UCSD-AML1 (cell line): ENCODE data around the gene GLB1L2.

Experiments
- DNase-seq: peaks from one replicate; lab custom pipeline; 2025; ENCODE audit not compliant: unreplicated experiment; lab: John Stamatoyannopoulos, UW

The GLB1L2 gene

DNA sequence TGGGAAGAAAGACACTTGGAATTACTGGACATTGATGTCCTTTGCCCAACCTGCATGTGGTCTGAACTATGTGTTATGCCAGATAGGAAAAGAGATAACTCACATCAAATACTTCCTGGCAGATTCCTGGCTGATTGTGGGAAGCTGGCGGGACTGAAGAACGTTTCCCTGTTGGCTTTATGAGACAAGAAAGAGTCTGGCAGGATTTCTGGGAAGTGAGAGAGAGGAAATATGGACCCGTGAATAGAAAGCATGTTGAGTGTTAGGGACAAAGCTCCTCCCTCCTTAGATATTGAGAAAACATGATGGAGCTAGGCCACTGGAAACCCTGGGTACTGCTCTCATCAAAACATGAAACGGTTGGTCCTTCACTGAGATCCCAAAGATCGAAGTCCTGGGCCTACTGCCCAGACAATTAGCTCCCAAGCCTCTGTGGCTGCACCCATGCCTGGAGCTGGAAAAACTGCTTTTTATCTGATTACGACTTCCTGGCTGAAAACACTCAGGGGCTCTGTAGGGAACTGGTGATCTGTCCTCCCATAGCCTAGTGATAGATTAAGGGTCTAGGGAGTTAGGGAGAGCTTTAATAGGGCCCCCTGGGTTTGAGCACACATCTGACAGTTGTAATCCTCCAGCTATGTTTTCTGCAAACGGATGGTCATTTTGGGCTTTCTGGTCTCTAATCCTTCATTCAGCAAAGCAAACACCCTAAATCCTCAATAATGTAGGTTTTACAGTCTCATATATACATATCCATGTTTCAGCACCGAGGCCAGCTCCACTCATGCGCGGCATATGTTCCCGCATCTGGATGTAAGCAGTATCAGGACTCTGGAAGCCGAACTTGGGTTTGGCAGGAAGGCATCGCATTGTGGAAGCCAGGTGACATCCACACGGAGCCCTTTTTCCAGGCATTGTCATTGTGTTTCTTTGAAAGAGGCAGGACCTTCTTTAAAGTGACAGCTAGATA, 86.4 kb downstream of the GLB1L2 start:
- DNase-seq, result no peak

DNA sequence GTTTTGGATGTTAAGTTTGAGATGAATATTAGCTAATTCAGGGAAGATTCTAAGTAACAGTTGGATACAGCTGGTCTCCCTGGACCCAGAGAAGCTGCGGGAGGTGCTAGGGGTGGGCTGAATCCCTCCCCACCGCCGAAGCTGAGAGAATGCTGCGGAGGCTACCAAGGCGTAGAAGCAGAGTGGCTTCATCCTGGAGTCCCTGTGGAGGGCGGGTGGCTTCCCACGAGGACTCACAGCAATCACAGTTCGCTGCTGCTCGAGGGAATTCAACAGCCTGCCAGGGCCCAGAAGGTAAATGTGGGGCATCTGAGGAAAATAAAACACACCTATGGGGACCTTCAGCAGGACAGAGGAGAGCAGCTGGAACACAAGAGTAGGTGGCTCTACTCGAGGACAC, 91.3 kb downstream of the GLB1L2 start:
- no peak for DNase-seq

DNA sequence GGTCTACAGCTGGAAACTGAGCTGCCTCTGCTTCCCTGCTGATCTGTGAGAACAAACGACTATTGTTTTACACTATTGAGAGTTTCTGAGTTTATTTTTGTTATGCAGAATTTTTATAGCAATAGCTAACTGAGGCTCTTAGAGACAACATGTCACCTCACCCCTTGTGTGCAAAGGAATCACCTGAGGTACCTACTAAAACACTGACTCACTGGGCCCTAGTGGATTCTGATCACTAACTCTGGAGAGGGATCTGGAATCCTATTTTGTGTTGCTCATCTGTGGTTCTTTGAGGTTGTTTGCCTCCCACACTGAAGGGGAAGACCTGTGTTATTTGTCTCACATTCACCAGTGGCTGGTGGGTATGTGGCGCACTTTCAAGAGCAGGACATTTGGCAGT, 93.6 kb downstream of the GLB1L2 start:
- DNase-seq, result no peak
